CD14-positive monocyte (primary cell): Measurements from ENCODE around the gene ZDHHC17. TPM values are rescaled to one million over a fixed set of nuclear protein-coding genes. Genes with fewer than 3 reads are reported as not detected.

Experiments
- DNase-seq, 3 donors: peaks; one replicate each; pipeline ENCODE4 v3.0.0-alpha.2; 2011 to 2022
- H2AFZ ChIP-seq: 2 replicates; pipeline ENCODE4 v1.6.0; 2012; ENCODE audit warnings: mild to moderate bottlenecking, low read depth, low read length, inconsistent platforms; ENCODE audit not compliant: insufficient read depth, poor library complexity, severe bottlenecking
- H3K27ac ChIP-seq, 2 donors: 1 replicate in 1 of 2; 2 replicates in 1 of 2; pipeline ENCODE4 v1.5.1; 2012 to 2013; ENCODE audit warnings: low read length in 2 of 2, control low read depth in 1 of 2, inconsistent platforms in 1 of 2, low read depth in 1 of 2, mild to moderate bottlenecking in 1 of 2
- H3K27me3 ChIP-seq, 2 donors: one replicate each; pipeline versions ENCODE4 v1.6.0 to v1.6.1; 2011 to 2013; ENCODE audit warnings: low read length in 2 of 2; ENCODE audit not compliant: control insufficient read depth in 2 of 2, insufficient read depth in 2 of 2
- H3K36me3 ChIP-seq, 2 donors: replicated peaks in 1 of 2; 1 replicate in 1 of 2; 2 replicates in 1 of 2; pipeline versions ENCODE4 v1.5.1 to v1.6.1; 2012 to 2013; ENCODE audit warnings: low read length in 2 of 2, control low read depth in 1 of 2, inconsistent platforms in 1 of 2, mild to moderate bottlenecking in 1 of 2; ENCODE audit not compliant: insufficient read depth in 2 of 2, control insufficient read depth in 1 of 2
- H3K4me1 ChIP-seq, 2 donors: 1 replicate in 1 of 2; 2 replicates in 1 of 2; pipeline versions ENCODE4 v1.5.1 to v1.6.1; 2012 to 2013; ENCODE audit warnings: low read length in 2 of 2, control low read depth in 1 of 2, inconsistent platforms in 1 of 2, mild to moderate bottlenecking in 1 of 2, moderate library complexity in 1 of 2; ENCODE audit not compliant: insufficient read depth in 2 of 2, control insufficient read depth in 1 of 2
- H3K4me2 ChIP-seq: replicated peaks from 2 replicates; pipeline ENCODE3; 2012; ENCODE audit warnings: low read length, moderate library complexity, mild to moderate bottlenecking; ENCODE audit not compliant: poor library complexity, severe bottlenecking; ENCODE audit errors: extremely low read depth
- H3K4me3 ChIP-seq, 3 experiments: fragments of 200-600 bp in 1 of 3; sonication (generic) in 1 of 3; replicated peaks in 1 of 3; 1 replicate in 2 of 3; 2 replicates in 1 of 3; pipeline ENCODE4 v1.5.1; 2011 to 2013; ENCODE audit warnings: low read length in 3 of 3, mild to moderate bottlenecking in 3 of 3, control low read depth in 2 of 3, low read depth in 2 of 3, inconsistent platforms in 1 of 3, moderate library complexity in 1 of 3
- H3K79me2 ChIP-seq: 2 replicates; pipeline ENCODE4 v1.6.0; 2012; ENCODE audit warnings: mild to moderate bottlenecking, control low read depth, inconsistent platforms, low read length, moderate library complexity; ENCODE audit not compliant: insufficient read depth
- H3K9ac ChIP-seq: 2 replicates; pipeline ENCODE4 v1.6.0; 2017; ENCODE audit warnings: low read length, mild to moderate bottlenecking; ENCODE audit not compliant: insufficient read depth, poor library complexity, severe bottlenecking
- H3K9me3 ChIP-seq, 2 donors: replicated peaks in 1 of 2; 1 replicate in 1 of 2; 2 replicates in 1 of 2; pipeline versions ENCODE4 v1.5.1 to v1.6.1; 2012 to 2013; ENCODE audit warnings: low read length in 2 of 2, control low read depth in 1 of 2; ENCODE audit not compliant: control insufficient read depth in 1 of 2, insufficient read depth in 1 of 2
- H4K20me1 ChIP-seq: 2 replicates; pipeline ENCODE4 v1.6.0; 2012; ENCODE audit warnings: mild to moderate bottlenecking, low read length, control low read depth, moderate library complexity; ENCODE audit not compliant: insufficient read depth
- H3K27ac Mint-ChIP-seq, 7 donors: one replicate each; pipeline ENCODE4 v1.8.0; 2020; ENCODE audit warnings: mild to moderate bottlenecking in 7 of 7, mixed read lengths in 7 of 7, moderate library complexity in 6 of 7, inconsistent platforms in 2 of 7
- H3K27me3 Mint-ChIP-seq, 3 donors: one replicate each; pipeline ENCODE4 v1.8.0; 2021 to 2022; ENCODE audit warnings: low read depth in 3 of 3, mild to moderate bottlenecking in 3 of 3, mixed read lengths in 3 of 3, moderate library complexity in 3 of 3, inconsistent platforms in 1 of 3
- H3K36me3 Mint-ChIP-seq, 2 donors: one replicate each; pipeline ENCODE4 v1.8.0; 2020; ENCODE audit warnings: mixed read lengths in 2 of 2, inconsistent platforms in 1 of 2, mild to moderate bottlenecking in 1 of 2
- H3K4me1 Mint-ChIP-seq: one replicate; pipeline ENCODE4 v1.8.0; 2020; ENCODE audit warnings: mild to moderate bottlenecking, mixed read lengths
- H3K4me3 Mint-ChIP-seq, 2 donors: one replicate each; pipeline ENCODE4 v1.8.0; 2020; ENCODE audit warnings: mild to moderate bottlenecking in 2 of 2, mixed read lengths in 2 of 2, moderate library complexity in 1 of 2
- H3K9me3 Mint-ChIP-seq, 7 donors: one replicate each; pipeline ENCODE4 v1.8.0; 2020 to 2022; ENCODE audit warnings: mixed read lengths in 7 of 7, mild to moderate bottlenecking in 6 of 7, moderate library complexity in 6 of 7, inconsistent platforms in 2 of 7
- CTCF ChIP-seq: fragments of 200-600 bp; IDR thresholded peaks from one replicate; pipeline ENCODE4 v1.8.0; 2022; ENCODE audit warnings: antibody characterized with exemption, mild to moderate bottlenecking
- WGBS: methylation state at CpG from one replicate; pipeline ENCODE4 v1.1.5; 2013; ENCODE audit warnings: missing lambda C conversion rate; ENCODE audit not compliant: insufficient coverage; 5-methylcytosine and 5-hydroxymethylcytosine counted together
- intact Hi-C, 2 donors: fragments of 100-400 bp; cut with micrococcal nuclease; formaldehyde crosslinking; loops; one replicate each; pipeline versions ENCODE4 v1.15.0 to v1.15.1; 2023
- polyA plus RNA-seq, 3 donors: library from polyadenylated mRNA; depleted of rRNA in 1 of 3; unstranded in 2 of 3; stranded (reverse) in 1 of 3; fragments of 300-500 nt in 2 of 3; fragments of >200 nt in 1 of 3; fragmentation: Illumina TruSeq in 2 of 3; gene quantifications; 1 replicate in 2 of 3; 2 replicates in 1 of 3; pipeline ENCODE4 v1.2.3, GENCODE V29; 2012 to 2021

ZDHHC17 gene
- polyA plus RNA-seq, 3 donors = 4.6 to 31.4 (median 9.3) TPM

- H3K9me3 ChIP-seq = peaks cover 3 to 4% of the 10 kb centered on the region in 2 donors
- Mint-ChIP-seq H3K36me3 (peaks cover 7 to 8% of the 10 kb centered on the region in 2 donors), H3K4me3 (no peak overlapping the region), H3K27me3 (no peaks in the 10 kb centered on the region), H3K9me3 (peaks cover 0 to 9% (median 0%) of the 10 kb centered on the region in 7 donors), H3K4me1 (no peaks in the 10 kb centered on the region), H3K27ac (no peak overlapping the region)
- H2AFZ ChIP-seq = no peak overlapping the region
- no peaks in the 10 kb centered on the region for H4K20me1 ChIP-seq
- H3K4me2 ChIP-seq = no peak overlapping the region
- TF ChIP-seq CTCF = no peak
- H3K9ac ChIP-seq = no peak overlapping the region
- H3K4me1 ChIP-seq = no peaks in the 10 kb centered on the region
- H3K79me2 ChIP-seq = no peaks in the 10 kb centered on the region
- H3K4me3 ChIP-seq = no peak overlapping the region
- no peak overlapping the region for H3K27ac ChIP-seq
- 100% methylated on average over 1 of the region's 3 CpGs for WGBS
- DNase-seq = no peak
- intact Hi-C loops = no loop called here
- no peaks in the 10 kb centered on the region for H3K27me3 ChIP-seq
- peaks cover 4 to 5% of the 10 kb centered on the region in 2 donors for H3K36me3 ChIP-seq
Measured at GRCh38 chr12:76860256-76860655, 96.3 kb downstream of the ZDHHC17 start.

GRCh38 chr12:76863005-76863670 is 99.2 kb downstream of the ZDHHC17 start:
- Histone ChIP-seq H3K4me3 (no peak overlapping the region), H3K9me3 (no peaks in the 10 kb centered on the region), H3K27ac (no peak overlapping the region), H3K9ac (no peak overlapping the region), H3K4me1 (no peaks in the 10 kb centered on the region), H3K79me2 (no peaks in the 10 kb centered on the region), H3K36me3 (no peaks in the 10 kb centered on the region), H4K20me1 (no peaks in the 10 kb centered on the region), H3K4me2 (no peak overlapping the region), H2AFZ (no peak overlapping the region), H3K27me3 (no peaks in the 10 kb centered on the region)
- no peaks in the 10 kb centered on the region for H3K4me1 Mint-ChIP-seq
- 98% methylated on average over 10 of the region's 12 CpGs for WGBS
- no peak for TF ChIP-seq CTCF
- intact Hi-C loops = no loop called here
- H3K4me3 Mint-ChIP-seq = no peak overlapping the region
- no peaks in the 10 kb centered on the region for H3K36me3 Mint-ChIP-seq
- H3K27me3 Mint-ChIP-seq = peaks cover 0 to 3% (median 0%) of the 10 kb centered on the region in 3 donors
- no peak for DNase-seq
- H3K9me3 Mint-ChIP-seq = no peaks in the 10 kb centered on the region
- H3K27ac Mint-ChIP-seq = no peak overlapping the region
